ENCODE data around the gene HHLA2.

Gene HHLA2

DNA sequence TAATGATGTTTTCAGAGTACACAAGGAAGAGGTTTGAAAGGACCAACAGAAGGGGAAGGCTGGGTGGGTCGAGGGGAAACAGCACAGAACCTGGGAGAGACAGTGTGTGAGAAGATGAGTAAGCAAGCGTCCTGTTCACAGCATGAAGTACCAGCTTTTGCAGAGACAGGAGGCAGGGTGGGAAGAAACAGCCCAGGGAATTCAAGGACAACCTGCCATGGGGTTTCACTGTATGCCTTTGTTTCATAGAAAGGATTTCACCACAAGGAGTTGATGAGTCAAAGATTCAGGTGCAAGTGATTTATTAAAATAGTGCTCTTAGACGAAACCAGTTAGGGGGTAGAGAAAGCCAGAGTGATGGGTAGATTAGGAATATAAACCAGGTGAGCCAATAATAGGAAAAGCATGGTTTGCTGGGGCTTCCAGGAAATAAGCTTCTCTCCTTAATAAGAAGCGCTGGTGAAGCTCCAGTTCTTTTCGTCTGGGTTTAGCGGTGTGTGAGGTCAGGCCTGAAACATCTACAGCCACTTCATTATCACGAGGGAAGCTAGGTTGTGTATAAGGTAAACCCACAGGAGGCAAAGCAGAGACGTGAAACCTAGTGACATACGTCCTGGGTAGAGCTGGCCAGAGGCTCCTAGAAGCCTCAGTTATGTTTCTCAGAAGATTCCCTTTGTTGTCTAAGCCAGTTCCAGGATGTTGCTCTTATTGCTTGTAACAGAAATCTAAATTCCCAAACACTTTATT is 3.9 kb downstream of the HHLA2 start:
- no peak for DNase-seq (ENCODE audit: low read depth)

DNA sequence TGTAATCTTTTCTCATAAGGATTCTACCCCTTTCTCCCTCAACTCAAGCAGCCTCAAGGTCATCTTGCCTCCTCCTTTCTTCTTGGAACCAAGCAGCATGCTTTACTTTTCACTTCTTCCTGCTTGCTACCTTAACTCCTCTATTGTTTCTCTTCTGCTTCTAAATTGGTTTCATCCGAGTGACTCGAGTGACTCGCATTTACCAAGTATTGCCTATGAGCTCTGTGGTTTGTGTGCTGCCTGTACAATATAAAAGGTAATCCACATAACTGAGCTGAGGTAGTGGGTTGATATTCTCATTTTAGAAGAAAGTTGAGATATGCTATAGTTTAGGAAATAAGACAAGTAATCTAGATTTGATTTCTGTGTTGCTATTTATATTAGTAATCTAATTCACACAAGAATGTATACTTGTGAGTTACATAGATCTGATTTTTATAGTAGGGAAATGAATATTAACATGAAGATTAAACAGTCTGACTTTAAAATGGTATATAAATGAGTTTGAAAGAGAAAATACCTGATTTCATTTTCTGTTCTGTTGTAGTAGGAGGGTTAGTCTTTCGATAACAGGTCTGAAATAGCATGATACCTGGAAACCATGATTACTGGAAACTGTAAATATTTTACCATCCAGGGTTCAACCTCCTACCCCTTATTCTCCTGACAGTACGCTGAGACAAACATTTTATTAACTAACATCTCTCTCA is 5.5 kb downstream of the HHLA2 start:
- no peak for DNase-seq (ENCODE audit: low read depth)

DNA sequence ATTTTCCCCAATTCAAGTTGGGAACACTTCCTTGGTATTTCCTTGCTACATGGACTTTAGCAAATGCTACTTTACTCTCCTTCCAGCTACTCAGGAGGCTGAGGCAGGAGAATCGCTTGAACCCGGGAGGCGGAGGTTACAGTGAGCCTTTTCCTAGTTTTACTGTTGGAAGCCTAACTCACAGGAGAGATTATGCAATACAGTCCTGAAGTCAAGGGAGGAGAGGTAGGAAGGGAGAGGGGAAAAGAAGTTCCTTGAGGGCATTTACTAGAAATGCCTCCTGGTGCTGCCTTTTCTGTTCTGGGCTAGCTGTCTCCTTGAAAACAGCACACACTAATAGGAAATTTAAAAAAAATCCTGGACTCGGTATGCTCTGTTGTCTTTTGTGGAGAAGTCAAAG is 6.2 kb downstream of the HHLA2 start:
- no peak for DNase-seq (ENCODE audit: low read depth)

DNA sequence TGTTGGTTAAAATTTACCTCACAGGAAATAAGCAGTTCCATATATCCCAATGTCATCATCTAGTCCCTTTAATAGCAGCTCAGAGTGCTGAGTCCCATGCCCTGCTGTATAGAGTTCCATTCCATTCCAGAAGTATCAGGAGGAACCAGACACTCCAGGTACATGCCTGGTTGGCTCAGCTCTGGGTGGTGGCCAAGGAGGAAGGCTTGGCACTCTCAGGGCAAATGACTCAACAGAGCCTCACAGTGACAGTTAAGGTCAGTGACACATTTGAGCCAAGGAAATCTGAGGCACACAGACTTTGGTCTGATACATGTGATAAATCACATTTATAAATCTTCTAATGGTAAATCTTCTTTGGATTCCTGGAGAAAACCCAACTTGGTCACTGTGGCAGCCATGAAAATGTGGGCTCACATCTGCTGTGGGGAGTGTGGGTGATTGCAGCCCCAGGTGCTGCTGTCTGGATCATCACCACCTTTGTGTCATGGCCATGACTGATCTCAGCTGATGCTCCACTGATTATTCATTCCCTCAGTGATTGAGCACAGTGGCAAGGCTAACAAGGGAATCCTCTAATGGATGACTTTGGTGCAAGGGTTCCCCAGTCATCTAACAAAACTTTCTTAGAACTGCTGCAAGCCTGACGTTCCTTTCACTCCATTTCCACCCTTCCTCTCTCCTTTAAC is 9.3 kb downstream of the HHLA2 start:
- DNase-seq (ENCODE audit: low read depth) = no peak

DNA sequence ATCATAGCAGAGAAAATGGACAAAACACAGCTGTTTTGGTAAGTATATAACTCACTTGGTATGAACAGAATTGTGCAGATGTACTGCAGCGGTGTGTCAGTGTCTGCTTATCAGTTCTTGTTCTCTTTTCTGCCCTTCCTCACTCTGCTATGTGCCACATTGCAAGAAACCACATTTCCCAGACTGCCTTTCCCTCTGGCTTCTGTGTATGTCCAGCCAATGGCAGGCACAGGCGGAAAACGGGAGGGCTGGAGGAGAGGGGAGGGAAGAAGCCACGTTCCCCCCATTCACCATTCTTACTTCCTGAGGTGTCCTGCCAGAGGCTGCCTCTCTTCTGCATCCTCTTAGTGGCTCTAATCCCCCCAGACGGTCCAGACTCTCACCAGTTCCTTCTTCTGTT is 15.4 kb downstream of the HHLA2 start:
- DNase-seq (ENCODE audit: low read depth) = no peak

DNA sequence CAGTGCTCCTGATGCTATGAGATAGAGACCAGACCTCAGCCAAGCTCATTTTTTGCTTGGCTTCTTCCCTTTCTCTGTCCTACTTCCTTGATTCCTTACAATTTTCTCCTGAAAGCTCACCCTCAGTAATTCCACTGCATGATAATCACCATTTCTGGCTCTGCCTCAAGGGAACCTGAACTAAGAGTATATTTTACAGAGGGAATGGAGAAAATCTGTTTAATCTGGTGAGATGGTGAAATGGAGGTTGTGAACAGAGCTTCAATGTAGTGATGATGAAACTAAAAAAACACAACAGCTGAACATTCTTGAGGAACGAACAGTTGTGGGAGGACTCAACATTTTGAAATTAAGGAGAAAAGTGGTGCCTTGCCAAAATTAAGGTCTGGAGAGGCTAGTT is 16.3 kb downstream of the HHLA2 start:
- no peak for DNase-seq (ENCODE audit: low read depth)

DNA sequence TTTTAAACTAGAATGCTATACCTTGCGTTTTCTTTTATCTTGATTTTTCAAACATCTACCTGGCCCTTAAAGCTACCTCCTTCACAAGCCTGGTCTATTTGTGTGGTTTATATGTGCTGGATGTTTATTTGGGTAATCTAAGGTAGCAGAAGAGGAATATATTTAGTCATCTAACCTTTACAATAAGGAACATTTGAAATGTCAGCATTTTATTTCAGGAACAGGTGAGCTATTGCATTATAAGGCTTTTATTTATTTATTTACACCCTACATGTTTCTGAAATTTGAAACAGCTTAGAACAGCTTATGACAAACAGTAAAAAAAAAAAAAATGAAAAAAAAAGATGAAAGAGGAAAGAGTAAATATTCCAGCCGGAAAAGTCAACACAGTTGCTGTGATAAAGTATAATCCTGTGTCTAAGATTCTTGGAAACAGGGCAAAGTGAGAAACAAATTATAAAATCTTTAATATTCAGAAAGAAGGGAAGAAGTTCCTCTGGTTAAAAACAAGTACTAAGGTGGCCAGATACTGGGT is 19.5 kb downstream of the HHLA2 start:
- no peak for DNase-seq (ENCODE audit: low read depth)

DNA sequence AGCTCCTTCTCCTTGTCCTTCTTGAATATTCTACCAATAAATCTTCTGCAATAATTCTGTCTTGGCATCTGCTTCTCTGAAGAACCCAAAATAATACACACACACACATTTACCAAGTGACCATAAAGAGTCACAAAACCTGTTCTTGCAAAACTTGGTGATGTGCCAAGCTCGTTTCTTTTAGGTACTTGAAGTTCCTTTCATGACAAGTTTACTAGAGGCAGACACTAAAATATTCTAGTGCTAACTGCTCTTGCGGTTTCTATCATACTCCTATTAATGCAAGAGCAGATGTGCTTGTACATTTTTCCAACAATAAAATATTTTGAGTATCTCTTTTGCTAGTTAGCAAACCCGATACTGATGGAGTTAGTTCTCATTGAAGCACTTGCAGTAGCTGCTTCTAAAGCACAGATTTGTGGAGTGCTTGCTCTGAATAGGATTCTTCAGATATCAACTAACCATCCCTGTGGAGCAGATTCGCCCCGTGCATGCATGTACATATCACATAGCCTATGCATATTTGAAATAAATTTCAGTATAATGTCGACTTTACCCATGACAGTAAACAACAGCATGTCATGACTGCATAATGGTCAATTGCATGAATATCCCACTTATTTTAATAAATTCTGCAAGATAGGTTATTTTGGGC is 23.2 kb downstream of the HHLA2 start:
- DNase-seq (ENCODE audit: low read depth) = no peak

DNA sequence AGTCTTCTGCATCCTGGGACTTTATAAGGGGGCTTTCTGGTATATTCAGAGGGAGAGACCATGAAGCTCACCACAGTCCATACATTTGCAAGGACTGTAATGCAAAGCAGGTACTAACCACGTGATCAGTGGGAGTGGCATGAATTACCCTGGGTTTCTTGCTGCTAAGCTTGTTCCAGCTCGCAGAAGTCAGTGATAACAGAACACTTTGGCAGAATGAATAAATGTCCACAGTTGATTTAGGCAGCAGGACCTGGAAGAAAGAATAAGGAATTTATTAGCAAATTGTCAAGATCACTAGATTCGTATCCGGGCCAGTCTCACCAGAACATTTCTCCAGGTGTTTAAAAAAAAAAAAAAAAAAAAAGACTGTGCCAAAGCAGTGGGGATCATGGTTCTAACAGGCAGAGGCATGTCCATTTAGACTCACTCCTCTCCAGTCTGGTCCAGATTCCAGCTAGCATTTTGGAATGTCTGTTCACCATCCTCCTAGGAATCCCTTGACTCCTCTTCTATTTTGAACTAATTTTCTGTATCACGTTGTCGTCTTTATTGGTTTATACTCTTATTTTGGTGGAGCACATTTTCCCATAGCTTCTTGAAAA is 24.5 kb downstream of the HHLA2 start:
- no peak for DNase-seq (ENCODE audit: low read depth)

DNA sequence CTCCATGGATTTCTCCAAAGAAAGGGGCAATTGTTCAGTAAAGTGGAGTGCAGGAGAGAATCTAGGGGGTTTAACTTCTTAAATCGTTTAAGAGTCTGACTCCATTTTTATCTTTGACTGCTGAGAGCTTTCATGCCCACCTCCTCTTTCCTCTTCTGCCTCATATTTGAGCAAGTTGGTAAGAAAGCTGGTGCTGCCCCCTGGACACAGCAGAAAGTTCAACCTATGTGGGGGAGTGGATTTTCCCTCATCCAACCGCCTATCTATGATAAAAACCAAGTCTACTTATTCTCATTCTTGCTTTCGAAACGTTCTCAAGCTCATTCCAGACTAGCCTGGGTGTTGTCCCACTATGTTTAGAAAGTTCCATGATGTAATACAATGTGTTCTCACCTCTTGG is 26.0 kb downstream of the HHLA2 start:
- DNase-seq (ENCODE audit: low read depth) = no peak

DNA sequence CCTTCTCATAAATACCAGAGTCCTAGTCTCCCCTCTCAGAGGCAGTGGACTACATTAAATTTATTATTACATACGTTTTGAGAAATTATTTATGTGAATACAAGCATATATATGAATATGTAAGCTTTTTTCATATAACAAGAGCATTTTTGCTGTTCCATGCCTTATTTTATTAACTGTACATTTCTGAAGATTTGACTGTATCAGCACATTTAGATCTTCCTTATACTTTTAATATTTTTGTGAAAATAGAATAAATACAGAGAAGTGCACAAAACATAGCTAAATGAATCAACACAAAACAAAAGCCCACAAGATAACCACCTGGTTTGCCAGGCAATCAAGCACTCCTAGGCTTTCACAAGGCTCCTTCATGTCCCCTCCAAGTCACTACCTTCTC is 27.8 kb downstream of the HHLA2 start:
- DNase-seq (ENCODE audit: low read depth) = no peak

DNA sequence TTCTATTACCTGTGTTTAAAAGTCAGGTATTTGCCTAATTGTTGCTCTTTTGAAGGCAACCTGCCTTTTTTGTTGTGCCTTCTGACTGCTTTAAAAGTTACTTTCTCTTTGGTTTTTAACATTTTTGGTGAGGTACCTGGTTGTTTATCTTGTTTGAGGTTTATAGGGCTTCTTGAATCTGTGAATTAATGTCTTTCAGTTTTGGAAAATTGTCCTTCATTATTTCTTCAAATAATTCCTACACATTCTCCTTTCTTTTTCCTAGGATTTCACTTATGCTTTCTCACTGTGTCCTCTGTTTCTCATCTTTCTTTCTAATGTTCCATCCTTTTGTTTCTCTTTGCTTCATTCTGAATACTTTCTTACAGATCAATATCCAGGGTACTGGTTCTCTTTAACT is 30.8 kb downstream of the HHLA2 start:
- DNase-seq (ENCODE audit: low read depth) = no peak

DNA sequence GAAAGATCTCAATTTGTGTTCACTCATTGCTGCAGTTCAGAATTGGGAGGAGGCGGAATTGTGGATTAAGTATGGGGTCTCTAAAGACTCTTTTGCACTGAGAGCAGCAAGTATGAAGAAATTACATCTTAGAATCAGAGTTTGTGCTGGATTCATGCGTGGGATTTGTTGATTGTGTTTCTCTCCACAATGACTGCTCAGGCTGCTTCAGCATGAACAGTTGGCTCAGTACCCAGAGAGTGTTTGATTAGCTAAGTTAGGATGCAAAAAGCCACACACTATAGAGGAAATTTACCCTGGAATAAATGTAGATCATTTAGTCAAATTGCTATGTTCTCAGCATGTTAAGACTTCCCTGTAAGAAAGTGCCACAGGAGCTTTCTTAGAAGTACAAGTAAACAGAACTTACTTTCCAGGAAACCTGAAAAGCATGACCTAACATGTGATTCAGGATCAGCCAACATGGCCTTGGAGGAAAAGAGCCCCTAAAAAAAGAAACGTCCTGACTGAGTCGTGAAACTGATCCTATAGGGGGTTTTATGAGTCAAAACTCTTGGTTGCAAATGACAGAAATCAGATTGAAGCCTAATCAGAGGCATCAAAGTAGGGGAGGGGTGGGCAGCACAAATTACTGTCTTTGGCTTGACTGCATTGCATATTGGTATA is 32.6 kb downstream of the HHLA2 start:
- no peak for DNase-seq (ENCODE audit: low read depth)

DNA sequence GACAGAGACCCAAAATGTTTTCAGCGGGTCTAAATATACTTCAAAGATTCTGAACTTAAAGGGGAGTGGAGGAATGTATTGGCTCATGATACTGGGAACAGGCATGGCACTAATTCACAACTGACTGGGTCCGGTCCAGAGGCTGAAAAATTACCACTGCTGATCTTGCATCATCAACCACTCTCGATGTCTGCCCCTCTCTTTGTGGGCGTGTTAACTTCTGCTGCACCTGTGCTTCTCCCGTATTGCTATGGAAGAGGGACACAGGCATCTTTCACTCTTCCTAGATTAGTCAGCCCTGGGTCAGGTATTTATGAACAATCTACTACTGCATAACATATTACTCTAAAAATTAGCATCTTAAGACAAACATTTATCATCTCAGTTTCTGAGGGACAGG is 33.2 kb downstream of the HHLA2 start:
- DNase-seq (ENCODE audit: low read depth) = no peak

DNA sequence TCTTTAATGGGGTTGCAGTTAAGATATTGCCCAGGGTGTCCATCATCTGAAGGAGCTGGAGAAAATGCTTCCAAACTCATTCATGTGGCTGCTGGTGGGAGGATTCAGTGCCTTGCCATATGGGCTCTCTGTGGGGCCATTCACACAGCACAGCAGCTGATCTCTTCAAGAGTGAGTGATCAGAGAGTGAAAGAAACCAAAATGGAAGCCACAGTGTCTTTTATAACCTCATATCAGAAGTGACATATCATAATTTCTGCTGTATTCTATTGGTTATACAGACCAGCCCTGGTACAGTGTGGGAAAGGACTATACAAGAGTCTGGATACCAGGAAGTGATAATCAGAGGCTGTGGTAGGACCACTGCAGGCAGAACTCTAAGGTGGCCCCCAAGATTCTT is 33.6 kb downstream of the HHLA2 start:
- DNase-seq (ENCODE audit: low read depth) = no peak

DNA sequence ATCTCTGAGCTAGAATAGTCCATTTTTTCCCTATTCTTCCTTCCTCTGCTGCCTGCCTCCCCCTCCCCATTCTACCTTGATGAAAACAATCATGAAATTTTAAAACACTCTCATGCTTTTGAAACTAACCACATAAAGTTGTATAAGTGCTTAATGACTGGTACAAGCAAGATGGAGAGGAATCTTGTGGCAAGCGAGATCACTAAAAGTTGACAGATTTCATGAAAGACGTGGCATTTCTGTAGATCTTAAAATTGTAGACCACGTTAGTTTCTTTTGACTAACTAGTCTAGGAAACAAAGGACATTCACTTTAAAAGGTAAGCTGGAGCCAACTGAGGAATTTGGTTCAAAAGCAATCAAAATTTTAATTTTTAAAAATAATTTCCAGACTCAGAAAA is 35.4 kb downstream of the HHLA2 start:
- no peak for DNase-seq (ENCODE audit: low read depth)

DNA sequence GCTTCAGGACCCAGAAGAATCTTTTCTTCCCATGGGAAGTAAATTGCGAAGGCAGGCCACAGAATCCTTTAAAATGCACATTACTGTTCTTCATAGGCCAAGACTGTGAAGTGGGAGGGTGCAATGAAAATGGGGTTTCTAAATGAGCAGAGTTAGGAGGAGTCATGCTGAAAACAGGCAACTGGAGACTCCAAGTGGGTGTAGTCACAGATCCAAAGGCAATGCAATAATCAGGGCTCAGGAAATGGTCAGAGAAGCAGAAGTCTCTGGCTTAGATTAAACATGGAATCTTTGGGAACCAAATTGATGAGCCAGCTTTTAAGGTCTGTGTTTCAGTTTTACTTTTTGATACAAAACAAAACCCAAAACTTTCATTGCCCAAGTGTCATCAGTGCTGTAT is 37.6 kb downstream of the HHLA2 start:
- no peak for DNase-seq (ENCODE audit: low read depth)

DNA sequence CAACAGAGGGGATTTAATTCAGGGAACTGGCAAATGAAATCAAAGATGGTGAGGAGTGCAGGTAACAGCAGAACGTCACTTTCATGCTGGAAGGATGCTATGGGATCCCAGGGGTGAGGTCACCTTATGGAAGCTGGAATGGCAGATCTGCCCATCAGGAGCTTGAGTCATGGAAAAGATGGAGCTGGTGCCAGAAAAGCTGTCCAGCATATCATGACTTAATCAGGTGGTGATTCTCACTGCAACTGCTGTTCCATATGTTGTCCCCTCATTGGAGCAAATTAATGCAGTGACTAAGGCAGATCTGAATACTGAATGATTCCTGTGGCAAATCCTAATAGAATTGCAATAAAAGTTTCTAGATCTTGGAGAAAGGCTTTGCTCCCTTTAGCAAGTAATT is 38.4 kb downstream of the HHLA2 start:
- DNase-seq (ENCODE audit: low read depth) = no peak

DNA sequence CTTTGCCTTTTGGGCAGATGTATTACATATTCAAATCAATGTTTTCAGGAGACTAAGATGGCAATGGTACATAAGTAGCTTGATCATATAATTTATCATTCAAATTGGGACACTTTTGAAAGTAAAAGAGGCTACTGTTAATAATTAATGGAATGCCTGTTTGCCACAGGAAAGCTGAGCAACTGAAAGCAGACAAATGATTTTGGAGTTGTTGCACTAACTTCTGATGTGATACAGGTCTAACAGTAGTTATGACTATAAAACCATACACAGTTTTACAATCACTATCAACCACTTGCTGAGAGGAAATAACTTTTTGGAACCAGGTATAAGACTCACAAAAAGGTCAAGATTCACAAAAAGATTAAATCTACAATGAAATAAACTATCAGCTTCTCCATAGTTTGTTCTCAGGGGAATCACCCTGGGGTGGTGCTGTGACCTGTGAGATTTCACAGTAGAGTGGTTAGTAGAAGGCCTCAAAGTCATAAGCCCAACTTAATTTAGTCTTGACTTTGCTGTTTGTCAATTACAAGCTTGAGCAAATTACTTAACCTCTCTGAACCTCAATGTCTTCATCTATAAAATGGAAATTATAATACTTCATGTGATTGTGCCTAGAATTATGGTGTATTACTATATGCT is 42.7 kb downstream of the HHLA2 start:
- DNase-seq (ENCODE audit: low read depth) = no peak

DNA sequence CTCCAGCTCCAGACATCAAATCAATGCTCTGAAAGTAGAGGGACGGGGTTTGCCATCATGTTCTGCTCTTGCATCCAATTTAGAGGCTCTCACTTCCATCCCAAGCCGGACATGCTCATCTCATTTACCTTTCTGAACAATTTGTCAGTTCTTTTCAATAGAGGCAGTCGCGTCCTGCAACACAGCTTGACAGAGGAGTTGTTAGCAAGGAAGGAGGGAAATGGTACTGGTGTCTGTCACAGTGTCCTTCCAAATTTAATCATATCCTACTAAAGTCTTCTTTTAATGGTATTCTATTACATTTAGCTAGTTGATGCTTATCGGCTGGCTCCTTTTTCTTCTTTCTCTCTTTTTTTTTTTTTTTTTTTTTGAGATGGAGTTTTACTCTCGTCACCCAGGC is 45.6 kb downstream of the HHLA2 start:
- no peak for DNase-seq (ENCODE audit: low read depth)

DNA sequence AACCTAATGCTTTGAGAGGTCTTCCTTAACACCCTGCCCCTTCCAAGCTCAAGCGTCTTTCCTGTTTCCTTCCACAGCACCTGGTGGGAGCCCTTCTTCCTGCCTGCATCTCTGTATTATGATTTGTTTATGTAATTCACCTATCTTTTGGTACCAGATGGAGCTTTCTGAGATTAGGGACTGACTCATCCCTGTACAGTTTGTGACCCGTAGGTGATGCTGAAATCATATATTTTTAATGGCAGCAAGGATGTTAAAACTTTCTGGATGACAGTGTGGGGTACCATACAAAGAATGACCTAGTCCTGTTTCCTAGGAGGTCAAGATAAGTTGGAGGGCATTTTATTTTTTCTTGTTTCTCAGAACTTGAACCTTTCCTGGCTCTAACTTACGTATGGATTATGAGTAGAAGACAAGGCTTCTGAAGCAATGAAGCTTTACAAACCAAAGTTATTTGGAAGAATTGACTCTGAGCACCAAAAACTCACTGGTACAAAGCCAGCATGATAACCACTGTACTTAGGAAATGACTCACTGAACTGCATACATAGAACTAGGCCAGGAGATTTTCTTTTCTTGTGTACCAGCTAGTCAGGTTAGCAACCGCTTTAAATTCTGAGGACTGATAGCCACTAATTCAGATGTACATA is 46.6 kb downstream of the HHLA2 start:
- DNase-seq (ENCODE audit: low read depth) = no peak

Data from stimulated activated CD8-positive, alpha-beta memory T cell treated with anti-CD3 and anti-CD28 coated beads, Interleukin-12 subunit alpha, Interleukin-12 subunit beta, amount 100 ng/mL, for 4 hours (primary cell).